ENCODE measurements around the gene FANCD2. TPM values are rescaled to one million over a fixed set of nuclear protein-coding genes. Genes with fewer than 3 reads are reported as not detected.
A peak's percentile ranks its signal among the peaks of the same experiment; 100 is the strongest.

Gene FANCD2
- total and polyA plus RNA-seq, 2 donors (not counting 1 experiment from before 2014, with no cell fraction given): 7.1 to 9.7 TPM

DNA sequence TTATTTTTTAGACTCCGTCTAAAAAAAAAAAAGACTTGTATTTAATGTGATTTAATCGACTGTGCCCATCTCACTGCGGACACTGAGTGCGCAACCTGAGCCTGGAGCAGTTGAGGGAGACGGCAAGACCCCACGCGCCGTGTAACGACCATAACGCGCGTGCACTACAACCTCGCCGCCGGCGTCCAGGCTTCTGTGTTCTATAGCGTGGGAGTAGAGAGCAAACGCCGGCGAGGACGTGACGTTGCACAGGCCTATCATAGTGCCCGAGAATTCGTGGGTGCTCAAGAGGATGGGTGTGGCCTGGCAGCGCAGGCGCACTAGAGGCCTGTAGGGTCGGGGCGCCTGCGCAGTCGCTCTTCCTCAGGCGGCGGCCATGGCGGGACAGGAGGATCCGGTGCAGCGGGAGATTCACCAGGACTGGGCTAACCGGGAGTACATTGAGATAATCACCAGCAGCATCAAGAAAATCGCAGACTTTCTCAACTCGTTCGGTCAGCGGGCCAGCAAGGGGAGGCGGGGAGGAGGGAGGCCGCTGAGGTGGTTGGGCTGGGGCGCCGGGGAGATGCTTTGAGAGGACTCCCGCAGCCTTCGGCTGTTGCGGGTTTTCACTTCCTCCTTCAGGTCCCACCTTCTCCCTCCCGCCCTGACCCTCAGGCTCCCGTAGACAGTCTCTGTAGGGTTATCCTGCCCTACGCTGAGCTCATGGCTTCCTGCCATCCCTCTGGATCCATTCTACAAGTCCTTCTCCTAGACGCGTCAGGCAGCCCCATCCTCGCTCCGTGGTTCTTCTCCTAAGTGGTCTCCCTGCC lies 89.3 kb downstream of the FANCD2 start, which contains the start of gene BRK1:
TSS of gene BRK1 (plus strand) at position 350 of the 812 bp plus-strand sequence. CDS start at position 377, 27 bp downstream.
- peak within 1 kb of the TSS; percentile 82 for H3K4me2 ChIP-seq (ENCODE audit: extremely low read depth, insufficient read depth, low read length)
- H3K4me1 ChIP-seq (ENCODE audit: control insufficient read depth, extremely low read depth, insufficient read depth, low read length): peaks cover 7% of the 10 kb centered on the region
- no peaks in the 10 kb centered on the region for H3K9me3 ChIP-seq (ENCODE audit: control insufficient read depth, insufficient read depth, low read depth, low read length)
- TF ChIP-seq EZH2 (IDR thresholded peaks at IDR 0.05; ENCODE audit: low read length, missing control alignments): no peak
- TF ChIP-seq, protein P1, sequence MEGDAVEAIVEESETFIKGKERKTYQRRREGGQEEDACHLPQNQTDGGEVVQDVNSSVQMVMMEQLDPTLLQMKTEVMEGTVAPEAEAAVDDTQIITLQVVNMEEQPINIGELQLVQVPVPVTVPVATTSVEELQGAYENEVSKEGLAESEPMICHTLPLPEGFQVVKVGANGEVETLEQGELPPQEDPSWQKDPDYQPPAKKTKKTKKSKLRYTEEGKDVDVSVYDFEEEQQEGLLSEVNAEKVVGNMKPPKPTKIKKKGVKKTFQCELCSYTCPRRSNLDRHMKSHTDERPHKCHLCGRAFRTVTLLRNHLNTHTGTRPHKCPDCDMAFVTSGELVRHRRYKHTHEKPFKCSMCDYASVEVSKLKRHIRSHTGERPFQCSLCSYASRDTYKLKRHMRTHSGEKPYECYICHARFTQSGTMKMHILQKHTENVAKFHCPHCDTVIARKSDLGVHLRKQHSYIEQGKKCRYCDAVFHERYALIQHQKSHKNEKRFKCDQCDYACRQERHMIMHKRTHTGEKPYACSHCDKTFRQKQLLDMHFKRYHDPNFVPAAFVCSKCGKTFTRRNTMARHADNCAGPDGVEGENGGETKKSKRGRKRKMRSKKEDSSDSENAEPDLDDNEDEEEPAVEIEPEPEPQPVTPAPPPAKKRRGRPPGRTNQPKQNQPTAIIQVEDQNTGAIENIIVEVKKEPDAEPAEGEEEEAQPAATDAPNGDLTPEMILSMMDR (conservative IDR thresholded peaks at IDR 0.05 in 1 of 2, IDR thresholded peaks at IDR 0.05 in 1 of 2; ENCODE audit: low read depth in 1 of 2, low read length in 2 of 2): no peak
- peak within 1 kb of the TSS; percentile 79 for H3K9ac ChIP-seq (ENCODE audit: insufficient read depth, low read length)
- H3K27ac ChIP-seq (ENCODE audit: insufficient read depth, low read length): peak within 1 kb of the TSS; percentile 82
- no peaks in the 10 kb centered on the region for H3K36me3 ChIP-seq (ENCODE audit: control insufficient read depth, insufficient read depth, low read length)
- no peaks in the 10 kb centered on the region for H4K20me1 ChIP-seq (ENCODE audit: control insufficient read depth, extremely low read depth, insufficient read depth, low read length)
- peak within 1 kb of the TSS; percentile 72 to 99 (median 86) for H3K4me3 ChIP-seq (replicated peaks in 1 of 4; ENCODE audit: control extremely low read depth in 1 of 4, insufficient read depth in 1 of 4, low read depth in 3 of 4, low read length in 4 of 4)
- H3K79me2 ChIP-seq (ENCODE audit: control insufficient read depth, insufficient read depth, low read length): peaks cover 44% of the 10 kb centered on the region
- peak; percentile 93 to 96 for DNase-seq (ENCODE audit: low read depth in 2 of 2)
- peak within 1 kb of the TSS; percentile 91 for H2AFZ ChIP-seq (ENCODE audit: low read length)
- no peaks in the 10 kb centered on the region for H3K27me3 ChIP-seq (ENCODE audit: control insufficient read depth, insufficient read depth, low read length)

DNA sequence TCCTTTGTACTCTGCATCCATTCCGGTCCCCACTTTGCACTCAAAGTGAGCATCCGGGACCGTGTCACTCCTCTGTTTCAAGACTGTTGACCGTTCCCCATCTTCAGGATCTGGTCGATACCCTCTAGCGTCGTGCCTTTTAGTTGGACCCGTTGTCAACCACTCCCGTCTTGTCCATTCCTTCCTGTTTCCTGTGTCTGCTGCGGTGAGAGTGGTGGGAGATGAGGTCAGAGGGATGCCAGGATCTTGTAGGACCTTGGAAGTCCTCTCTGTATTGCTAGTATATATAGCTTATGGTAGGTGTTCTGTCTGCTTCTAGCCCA lies 89.9 kb downstream of the FANCD2 start:
- peak in 1 of 2 donors; percentile 68 for DNase-seq (ENCODE audit: low read depth in 2 of 2)
- TF ChIP-seq, protein P1 (conservative IDR thresholded peaks at IDR 0.05 in 1 of 2, IDR thresholded peaks at IDR 0.05 in 1 of 2; ENCODE audit: low read depth in 1 of 2, low read length in 2 of 2): no peak
- no peak for TF ChIP-seq EZH2 (IDR thresholded peaks at IDR 0.05; ENCODE audit: low read length, missing control alignments)
- H3K9ac ChIP-seq (ENCODE audit: insufficient read depth, low read length): peak overlapping the region; percentile 79
- H2AFZ ChIP-seq (ENCODE audit: low read length): peak overlapping the region; percentile 86
- peaks cover 7% of the 10 kb centered on the region for H3K4me1 ChIP-seq (ENCODE audit: control insufficient read depth, extremely low read depth, insufficient read depth, low read length)
- H3K27ac ChIP-seq (ENCODE audit: insufficient read depth, low read length): peak overlapping the region; percentile 82
- H3K27me3 ChIP-seq (ENCODE audit: control insufficient read depth, insufficient read depth, low read length): no peaks in the 10 kb centered on the region
- no peaks in the 10 kb centered on the region for H3K36me3 ChIP-seq (ENCODE audit: control insufficient read depth, insufficient read depth, low read length)
- peaks cover 49% of the 10 kb centered on the region for H3K79me2 ChIP-seq (ENCODE audit: control insufficient read depth, insufficient read depth, low read length)
- H4K20me1 ChIP-seq (ENCODE audit: control insufficient read depth, extremely low read depth, insufficient read depth, low read length): no peaks in the 10 kb centered on the region
- no peaks in the 10 kb centered on the region for H3K9me3 ChIP-seq (ENCODE audit: control insufficient read depth, insufficient read depth, low read depth, low read length)
- H3K4me3 ChIP-seq (replicated peaks in 1 of 4; ENCODE audit: control extremely low read depth in 1 of 4, insufficient read depth in 1 of 4, low read depth in 3 of 4, low read length in 4 of 4): peak overlapping the region; percentile 72 to 99 (median 86)
- peak overlapping the region; percentile 82 for H3K4me2 ChIP-seq (ENCODE audit: extremely low read depth, insufficient read depth, low read length)

- Histone ChIP-seq H3K27me3 (ENCODE audit: control insufficient read depth, insufficient read depth, low read length) (no peaks in the 10 kb centered on the region), H3K4me2 (ENCODE audit: extremely low read depth, insufficient read depth, low read length) (peak overlapping the region; percentile 82), H3K4me1 (ENCODE audit: control insufficient read depth, extremely low read depth, insufficient read depth, low read length) (peaks cover 7% of the 10 kb centered on the region), H3K36me3 (ENCODE audit: control insufficient read depth, insufficient read depth, low read length) (no peaks in the 10 kb centered on the region), H2AFZ (ENCODE audit: low read length) (no peak overlapping the region), H4K20me1 (ENCODE audit: control insufficient read depth, extremely low read depth, insufficient read depth, low read length) (no peaks in the 10 kb centered on the region), H3K79me2 (ENCODE audit: control insufficient read depth, insufficient read depth, low read length) (peaks cover 52% of the 10 kb centered on the region), H3K4me3 (replicated peaks in 1 of 4; ENCODE audit: control extremely low read depth in 1 of 4, insufficient read depth in 1 of 4, low read depth in 3 of 4, low read length in 4 of 4) (peak overlapping the region; percentile 72 to 99 (median 86)), H3K27ac (ENCODE audit: insufficient read depth, low read length) (no peak overlapping the region), H3K9me3 (ENCODE audit: control insufficient read depth, insufficient read depth, low read depth, low read length) (no peaks in the 10 kb centered on the region), H3K9ac (ENCODE audit: insufficient read depth, low read length) (no peak overlapping the region)
- TF ChIP-seq EZH2 (IDR thresholded peaks at IDR 0.05; ENCODE audit: low read length, missing control alignments): no peak
- TF ChIP-seq, protein P1 (conservative IDR thresholded peaks at IDR 0.05 in 1 of 2, IDR thresholded peaks at IDR 0.05 in 1 of 2; ENCODE audit: low read depth in 1 of 2, low read length in 2 of 2): no peak
- no peak for DNase-seq (ENCODE audit: low read depth in 2 of 2)
Measured at GRCh38 chr3:10116928-10117327, 90.7 kb downstream of the FANCD2 start.
